SH-SY5Y (cell line): ENCODE data around the gene PATJ.

Experiments used
- GATA2 ChIP-seq: IDR thresholded peaks from 2 replicates; pipeline ENCODE4 v1.6.1; 2011; ENCODE audit warnings: mild to moderate bottlenecking, low read depth, low read length
- GATA3 ChIP-seq: IDR thresholded peaks from 2 replicates; pipeline ENCODE4 v1.6.1; 2011; ENCODE audit warnings: low read depth, mild to moderate bottlenecking, low read length, moderate library complexity

- TF ChIP-seq GATA2 (no peak), GATA3 (no peak)
Observed at GRCh38 chr1:61936839-61937238, 194.6 kb downstream of the PATJ start.
